Lower lobe of right lung (tissue), 2 donors: ENCODE data around the gene AEBP1. TPM values are rescaled to one million over a fixed set of nuclear protein-coding genes. Genes with fewer than 3 reads are reported as not detected.

Source experiments
- ATAC-seq, 2 donors: fragments of 200-7000 bp; cut with Tn5 transposase; one replicate each; pipeline ENCODE4 v1.9.1; 2020 to 2022; ENCODE audit warnings: mild to moderate bottlenecking in 2 of 2, moderate library complexity in 2 of 2
- DNase-seq: peaks from one replicate; pipeline ENCODE4 v3.0.0-alpha.2; 2020
- H3K27ac ChIP-seq: fragments of 200-600 bp; one replicate; pipeline ENCODE4 v1.8.0; 2022
- H3K27me3 ChIP-seq: fragments of 200-600 bp; one replicate; pipeline ENCODE4 v1.8.0; 2022; ENCODE audit warnings: low read depth
- H3K36me3 ChIP-seq: fragments of 200-600 bp; one replicate; pipeline ENCODE4 v1.8.0; 2022; ENCODE audit warnings: mild to moderate bottlenecking
- H3K4me1 ChIP-seq: fragments of 200-600 bp; one replicate; pipeline ENCODE4 v1.8.0; 2022
- H3K4me3 ChIP-seq: fragments of 200-600 bp; one replicate; pipeline ENCODE4 v1.8.0; 2022; ENCODE audit warnings: mild to moderate bottlenecking
- H3K9me3 ChIP-seq: fragments of 200-600 bp; one replicate; pipeline ENCODE4 v1.8.0; 2022
- intact Hi-C: fragments of 100-400 bp; cut with DNase I; formaldehyde crosslinking; loops from one replicate; pipeline ENCODE4 v1.11.0; 2022
- total RNA-seq: library from RNA; stranded (reverse); fragmentation: NEBNext Ultra II Directional; extraction: Animal tissue kit (Norgen Biotek cat#: 25700); gene quantifications from one replicate; pipeline ENCODE4 v1.2.1, GENCODE V29; 2021
- TF ChIP-seq, protein P1 (sequence below): fragments of 200-600 bp; IDR thresholded peaks from one replicate; pipeline ENCODE4 v1.8.0; 2022; ENCODE audit warnings: antibody characterized with exemption, mild to moderate bottlenecking
- donor health status: DM: no; HTN: yes; CAD: no; lungs with severe emphysema.

The AEBP1 gene
- total RNA-seq, 1 donor from 2014 or later: 82.5 TPM

DNA sequence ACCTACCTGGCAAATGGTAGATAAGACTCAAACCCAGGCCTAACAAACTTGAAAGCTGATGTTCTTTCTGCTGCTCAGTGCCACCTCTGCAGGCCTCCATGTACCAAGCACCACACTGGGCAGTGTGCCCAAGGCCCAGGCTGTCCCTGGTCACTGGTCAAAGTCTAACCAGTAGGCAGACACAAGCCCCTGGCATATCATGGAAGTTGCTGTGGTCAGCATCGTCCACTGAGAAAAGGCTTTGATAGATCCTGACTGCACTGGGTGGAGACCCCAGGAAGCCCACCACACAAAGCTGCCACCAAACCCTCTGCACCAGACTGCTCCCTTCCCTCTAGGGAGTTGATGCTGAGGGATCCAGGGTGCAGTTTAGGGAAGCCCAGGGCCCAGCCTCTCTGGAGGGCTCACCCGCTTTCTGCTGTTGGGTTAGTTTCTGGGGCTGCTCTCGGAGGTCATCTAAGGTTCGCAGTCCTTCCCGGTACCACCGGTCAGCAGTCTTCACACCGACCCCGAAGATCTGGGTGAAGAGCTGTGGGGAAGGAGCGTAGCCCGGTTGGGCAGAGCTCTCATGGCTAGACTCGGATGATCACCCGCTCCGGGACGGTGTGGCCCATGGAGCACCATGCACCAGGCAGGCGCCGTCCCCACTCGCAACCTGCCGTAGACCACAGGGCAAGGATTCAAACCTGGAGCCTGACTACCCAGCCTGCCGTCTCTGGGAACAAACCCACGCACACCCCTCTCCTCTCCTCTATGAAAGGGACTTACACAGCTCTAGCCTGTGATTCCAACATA is 27.8 kb upstream of the AEBP1 start:
- TF ChIP-seq, protein P1, sequence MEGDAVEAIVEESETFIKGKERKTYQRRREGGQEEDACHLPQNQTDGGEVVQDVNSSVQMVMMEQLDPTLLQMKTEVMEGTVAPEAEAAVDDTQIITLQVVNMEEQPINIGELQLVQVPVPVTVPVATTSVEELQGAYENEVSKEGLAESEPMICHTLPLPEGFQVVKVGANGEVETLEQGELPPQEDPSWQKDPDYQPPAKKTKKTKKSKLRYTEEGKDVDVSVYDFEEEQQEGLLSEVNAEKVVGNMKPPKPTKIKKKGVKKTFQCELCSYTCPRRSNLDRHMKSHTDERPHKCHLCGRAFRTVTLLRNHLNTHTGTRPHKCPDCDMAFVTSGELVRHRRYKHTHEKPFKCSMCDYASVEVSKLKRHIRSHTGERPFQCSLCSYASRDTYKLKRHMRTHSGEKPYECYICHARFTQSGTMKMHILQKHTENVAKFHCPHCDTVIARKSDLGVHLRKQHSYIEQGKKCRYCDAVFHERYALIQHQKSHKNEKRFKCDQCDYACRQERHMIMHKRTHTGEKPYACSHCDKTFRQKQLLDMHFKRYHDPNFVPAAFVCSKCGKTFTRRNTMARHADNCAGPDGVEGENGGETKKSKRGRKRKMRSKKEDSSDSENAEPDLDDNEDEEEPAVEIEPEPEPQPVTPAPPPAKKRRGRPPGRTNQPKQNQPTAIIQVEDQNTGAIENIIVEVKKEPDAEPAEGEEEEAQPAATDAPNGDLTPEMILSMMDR: no peak
- no peaks in the 10 kb centered on the region for H3K9me3 ChIP-seq
- no peaks in the 10 kb centered on the region for H3K27me3 ChIP-seq
- no peak for ATAC-seq
- H3K36me3 ChIP-seq: peaks cover 86% of the 10 kb centered on the region
- no peak overlapping the region for H3K27ac ChIP-seq
- H3K4me1 ChIP-seq: peaks cover 33% of the 10 kb centered on the region
- intact Hi-C loops: no loop called here
- H3K4me3 ChIP-seq: no peak overlapping the region
- no peak for DNase-seq

DNA sequence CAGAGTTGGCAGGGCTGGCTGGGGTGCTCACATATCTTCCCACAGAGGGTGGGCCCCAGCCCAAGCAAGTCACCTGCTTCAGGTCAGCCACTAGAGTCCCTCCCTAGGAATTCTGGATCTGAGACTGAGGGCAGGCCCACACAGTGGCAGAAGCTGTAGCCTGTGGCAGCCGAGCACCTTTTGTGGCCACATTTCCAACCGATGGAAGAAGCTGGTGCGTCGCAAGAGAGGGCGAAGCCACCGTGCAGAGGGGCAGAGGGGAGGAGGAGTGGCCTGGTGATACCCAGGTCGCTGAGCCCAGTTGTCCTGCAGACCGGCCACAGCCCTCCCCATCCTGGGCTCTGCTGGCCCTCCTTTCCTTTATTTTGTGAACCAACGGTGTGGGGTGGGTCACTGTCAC is 27.1 kb upstream of the AEBP1 start:
- H3K9me3 ChIP-seq: no peaks in the 10 kb centered on the region
- H3K4me3 ChIP-seq: no peak overlapping the region
- TF ChIP-seq, protein P1: no peak
- DNase-seq: no peak
- H3K27me3 ChIP-seq: no peaks in the 10 kb centered on the region
- intact Hi-C loops: no loop called here
- H3K36me3 ChIP-seq: peaks cover 86% of the 10 kb centered on the region
- peaks cover 31% of the 10 kb centered on the region for H3K4me1 ChIP-seq
- no peak overlapping the region for H3K27ac ChIP-seq
- no peak for ATAC-seq

DNA sequence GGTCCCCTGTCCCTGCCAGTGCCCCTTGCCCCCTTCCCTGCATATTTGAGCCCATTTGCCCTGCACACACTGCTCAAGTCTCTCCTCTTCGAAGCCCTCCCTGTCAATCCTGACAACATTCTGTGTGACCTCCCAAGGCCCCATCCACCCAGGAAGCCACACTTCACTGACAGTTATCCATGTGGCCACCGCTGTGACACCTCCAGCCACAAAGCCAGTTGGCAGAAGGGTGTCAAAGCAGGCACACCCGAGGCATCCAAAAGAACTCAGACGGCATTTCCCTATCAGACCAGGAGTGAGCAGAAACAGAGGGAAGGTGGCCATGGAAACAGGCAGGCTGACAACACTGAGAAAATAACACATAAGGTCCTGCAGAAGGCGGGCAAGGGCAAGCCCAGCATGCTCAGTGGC is 26.5 kb upstream of the AEBP1 start:
- Histone ChIP-seq H3K4me3 (no peak overlapping the region), H3K9me3 (no peaks in the 10 kb centered on the region), H3K27me3 (no peaks in the 10 kb centered on the region), H3K36me3 (peaks cover 80% of the 10 kb centered on the region), H3K4me1 (peaks cover 25% of the 10 kb centered on the region), H3K27ac (no peak overlapping the region)
- TF ChIP-seq, protein P1: no peak
- intact Hi-C loops: no loop called here
- DNase-seq (no peak), ATAC-seq (no peak)

DNA sequence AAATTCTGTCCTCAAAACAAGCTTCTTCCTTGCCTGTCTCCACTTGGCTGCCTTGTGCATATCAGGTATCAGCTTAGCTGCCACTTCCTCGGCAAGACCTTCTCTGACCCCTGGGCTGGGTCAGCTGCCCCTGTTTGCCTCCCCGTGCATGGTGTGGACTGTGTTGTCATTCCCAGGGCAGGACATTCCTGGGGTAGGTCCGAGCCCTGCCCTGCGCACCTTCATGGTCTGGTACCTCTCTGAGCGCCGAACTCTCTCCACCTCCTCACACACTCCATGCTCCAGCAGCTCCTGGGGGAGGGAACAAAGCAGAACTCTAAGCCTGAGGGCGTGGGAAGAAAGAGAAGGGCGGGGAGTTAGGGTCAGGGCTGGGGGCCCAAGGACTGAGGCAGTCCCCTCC is 25.6 kb upstream of the AEBP1 start:
- H3K4me3 ChIP-seq: no peak overlapping the region
- H3K4me1 ChIP-seq: peaks cover 26% of the 10 kb centered on the region
- no peaks in the 10 kb centered on the region for H3K27me3 ChIP-seq
- intact Hi-C loops: no loop called here
- H3K36me3 ChIP-seq: peaks cover 71% of the 10 kb centered on the region
- TF ChIP-seq, protein P1: no peak
- DNase-seq (no peak), ATAC-seq (no peak)
- no peaks in the 10 kb centered on the region for H3K9me3 ChIP-seq
- H3K27ac ChIP-seq: no peak overlapping the region

DNA sequence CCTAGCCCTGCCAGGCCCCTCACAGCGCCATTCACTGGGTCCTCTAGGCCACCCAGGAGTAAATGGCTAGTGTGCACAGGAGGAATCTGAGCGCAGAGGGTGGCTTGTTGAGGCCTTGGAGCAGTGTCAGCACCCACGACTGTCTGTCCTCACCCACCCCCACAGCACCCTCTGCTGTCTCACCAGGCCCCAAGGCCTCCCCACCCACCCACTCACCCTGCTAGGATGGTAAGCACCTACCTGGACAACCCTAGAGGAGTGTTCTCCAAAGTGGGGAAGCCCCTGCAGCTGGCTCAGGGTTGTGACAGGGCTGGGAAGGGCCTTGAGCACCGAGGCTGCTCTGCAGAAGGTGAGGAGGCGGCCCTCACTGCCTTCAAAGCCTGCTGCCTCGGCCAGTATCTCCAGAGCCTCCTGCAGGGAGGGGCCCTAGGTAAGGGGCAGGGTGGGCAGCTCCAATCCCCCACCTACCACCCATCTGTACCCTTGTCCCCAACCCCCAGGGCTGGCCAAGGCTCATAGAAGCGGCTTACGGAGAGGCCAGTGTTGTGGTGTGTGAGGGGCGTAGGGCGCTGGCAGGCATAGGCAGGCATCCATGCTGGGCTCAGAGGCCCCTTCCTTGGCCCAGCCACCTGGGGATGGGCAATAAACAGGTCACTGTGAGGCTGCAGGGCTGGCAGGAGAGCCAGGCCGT is 24.7 kb upstream of the AEBP1 start:
- TF ChIP-seq, protein P1: no peak
- peaks cover 22% of the 10 kb centered on the region for H3K4me1 ChIP-seq
- intact Hi-C loops: no loop called here

More for the DNA sequence above, 24.7 kb upstream of the AEBP1 start:
- H3K9me3 ChIP-seq: no peaks in the 10 kb centered on the region
- ATAC-seq (no peak), DNase-seq (peak; percentile 39)
- H3K27ac ChIP-seq: no peak overlapping the region
- H3K27me3 ChIP-seq: no peaks in the 10 kb centered on the region
- peaks cover 62% of the 10 kb centered on the region for H3K36me3 ChIP-seq
- no peak overlapping the region for H3K4me3 ChIP-seq
